HG02970 (cell line): ENCODE measurements around the gene ATG2A.

ENCODE experiments used
- ATAC-seq: cut with Tn5 transposase; IDR thresholded peaks from one replicate; pipeline ENCODE4 v1.9.1; 2021; ENCODE audit warnings: mild to moderate bottlenecking, moderate library complexity, moderate number of reproducible peaks; ENCODE audit not compliant: unreplicated experiment, low FRiP score

Gene ATG2A

GRCh38 chr11:64874308-64875240 lies 42.4 kb downstream of the ATG2A start:
- ATAC-seq, result no peak

DNA sequence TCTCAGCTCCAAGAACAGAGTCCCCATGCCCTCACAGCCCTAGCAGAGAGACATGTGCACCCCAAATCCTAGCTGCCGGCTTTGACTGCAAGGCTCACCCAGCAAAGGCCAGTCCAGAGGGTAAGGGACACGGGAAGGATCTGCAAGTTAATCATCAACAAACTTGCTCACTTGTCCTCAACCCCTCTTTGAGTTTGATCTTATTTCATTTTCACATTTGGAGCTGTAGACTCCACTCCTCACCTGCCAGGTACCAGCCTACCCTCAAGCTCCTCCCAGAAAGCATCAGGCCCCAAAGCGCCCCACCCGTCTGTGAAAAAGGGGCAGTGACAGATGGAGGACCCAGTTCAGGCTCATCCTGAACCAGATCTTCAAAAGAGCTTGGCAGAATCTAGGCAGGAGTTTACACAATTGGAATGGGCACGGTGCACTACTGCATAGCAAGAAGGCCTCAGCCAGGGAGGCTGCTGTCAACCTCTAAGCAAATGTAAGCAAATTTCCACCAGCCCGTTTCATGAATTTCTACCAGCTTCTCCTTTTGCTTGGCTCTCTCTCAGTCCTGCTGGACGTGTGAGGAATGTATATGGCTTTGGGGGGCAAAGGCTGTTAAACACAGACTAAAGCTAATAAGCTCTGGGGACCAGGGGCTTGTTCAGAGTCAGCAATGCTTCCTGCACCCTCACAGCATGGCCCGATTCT lies 44.1 kb downstream of the ATG2A start:
- ATAC-seq, result no peak

GRCh38 chr11:64871492-64871891 lies 45.5 kb downstream of the ATG2A start:
- no peak for ATAC-seq

- no peak for ATAC-seq
These were observed 46.0 kb downstream of the ATG2A start for GRCh38 chr11:64870893-64871466.

GRCh38 chr11:64870176-64870892 lies 46.7 kb downstream of the ATG2A start:
- ATAC-seq, result no peak

GRCh38 chr11:64869571-64870175 lies 47.3 kb downstream of the ATG2A start:
- ATAC-seq, result no peak

GRCh38 chr11:64868904-64869570 lies 48.0 kb downstream of the ATG2A start:
- ATAC-seq, result no peak

DNA sequence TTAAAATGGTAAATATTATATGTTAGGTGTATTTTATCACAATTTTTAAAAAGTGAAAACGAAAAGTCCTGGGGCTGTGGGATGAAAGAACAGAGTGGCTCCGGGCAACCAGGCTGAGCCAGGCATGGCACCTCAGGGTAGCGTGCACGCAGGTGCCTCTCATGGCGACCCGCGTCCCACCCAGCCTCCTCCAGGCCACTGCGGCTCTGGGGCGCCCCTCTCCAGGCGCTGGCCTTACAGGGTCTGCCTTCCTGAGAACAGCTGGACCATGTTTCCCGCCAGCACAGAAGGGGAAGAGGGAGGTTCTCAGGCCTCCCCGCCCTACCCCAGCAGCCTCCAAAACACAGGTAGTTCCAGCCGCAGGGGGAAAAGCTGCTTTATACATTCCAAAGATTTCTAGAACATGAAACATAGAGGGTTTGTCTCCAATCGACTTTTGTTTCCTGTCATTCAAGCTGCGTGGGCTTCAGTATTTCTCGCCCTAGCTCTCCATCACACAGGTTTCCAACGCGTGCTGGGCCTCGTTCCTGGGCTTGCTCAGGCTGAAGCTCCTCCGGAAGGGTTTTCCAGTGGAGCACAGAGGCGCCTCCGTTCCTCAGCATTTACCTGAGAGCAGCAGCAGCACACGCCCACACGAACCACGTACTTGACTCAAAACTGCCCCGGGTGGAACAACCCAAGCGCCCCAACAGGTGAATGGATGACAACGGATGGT lies 49.1 kb downstream of the ATG2A start:
- no peak for ATAC-seq

DNA sequence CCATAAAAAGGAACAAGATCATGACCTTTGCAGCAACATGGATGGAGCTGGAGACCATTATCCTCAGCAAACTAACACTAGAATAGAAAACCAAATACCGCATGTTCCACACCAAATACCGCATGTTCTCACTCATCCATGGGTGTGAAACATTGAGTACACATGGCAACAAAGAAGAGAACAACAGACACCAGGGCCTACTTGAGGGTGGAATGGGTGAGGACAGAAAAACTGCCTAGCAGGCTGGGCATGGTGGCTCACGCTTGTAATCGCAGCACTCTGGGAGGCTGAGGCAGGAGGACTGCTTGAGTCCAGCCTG lies 50.9 kb downstream of the ATG2A start:
- ATAC-seq, result no peak

DNA sequence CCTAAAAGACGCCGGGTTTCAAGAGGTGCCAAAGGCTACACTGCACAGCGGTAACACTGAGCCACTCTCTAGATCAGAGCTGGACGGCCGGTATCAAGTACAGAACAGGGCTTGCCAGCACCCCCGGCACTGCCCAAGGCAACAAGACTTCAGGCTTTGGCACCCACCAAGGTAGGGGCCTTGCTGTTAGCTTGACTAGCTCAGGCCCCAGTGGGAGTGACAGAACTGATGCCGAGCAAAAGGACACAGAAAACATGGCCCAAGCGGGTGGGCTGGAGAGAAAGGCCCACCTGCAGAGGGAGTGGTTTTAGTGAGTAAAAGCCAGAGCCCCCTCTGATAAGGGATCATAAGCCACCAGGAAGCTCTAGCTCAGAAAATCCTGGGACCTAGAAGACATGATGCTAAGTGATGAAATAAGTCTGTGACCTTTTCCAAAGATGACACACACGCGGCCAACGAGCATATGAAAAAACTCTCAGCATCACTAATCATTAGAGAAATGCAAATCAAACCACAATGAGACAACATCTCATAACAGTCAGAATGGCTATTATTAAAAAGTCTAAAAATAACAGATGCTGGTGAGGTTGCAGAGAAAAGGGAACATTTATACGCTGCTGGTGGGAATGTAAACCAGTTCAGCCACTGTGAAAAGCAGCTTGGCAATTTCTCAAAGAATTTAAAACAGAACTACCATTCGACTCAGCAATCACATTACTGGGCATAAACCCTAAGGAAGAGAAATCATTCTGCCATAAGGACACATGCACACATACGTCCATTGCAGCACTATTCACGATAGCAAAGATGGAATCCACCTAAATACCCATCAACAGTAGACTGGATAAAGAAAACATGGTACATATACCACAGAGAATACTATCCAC lies 51.5 kb downstream of the ATG2A start:
- peak; percentile 34 for ATAC-seq

GRCh38 chr11:64864473-64865285 lies 52.3 kb downstream of the ATG2A start:
- ATAC-seq, result peak; percentile 18

DNA sequence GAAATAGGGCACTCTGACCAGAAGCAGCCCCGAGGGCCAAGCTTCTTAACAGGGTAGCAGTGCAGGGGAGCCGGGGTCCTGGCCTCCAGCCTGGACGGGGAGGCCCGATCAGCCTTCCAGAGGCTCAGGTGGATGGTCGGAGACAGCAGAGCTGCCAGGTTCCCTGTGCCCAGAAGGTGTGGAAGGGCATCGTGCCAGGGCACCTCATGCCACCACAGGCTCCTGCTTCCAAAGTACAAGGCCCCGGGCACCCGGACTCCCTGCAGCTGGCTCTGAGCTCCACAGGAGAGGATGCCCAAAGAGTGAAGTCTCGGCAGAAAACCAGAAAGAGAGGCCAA lies 52.9 kb downstream of the ATG2A start:
- ATAC-seq, result no peak

GRCh38 chr11:64863391-64864060 lies 53.5 kb downstream of the ATG2A start:
- no peak for ATAC-seq

DNA sequence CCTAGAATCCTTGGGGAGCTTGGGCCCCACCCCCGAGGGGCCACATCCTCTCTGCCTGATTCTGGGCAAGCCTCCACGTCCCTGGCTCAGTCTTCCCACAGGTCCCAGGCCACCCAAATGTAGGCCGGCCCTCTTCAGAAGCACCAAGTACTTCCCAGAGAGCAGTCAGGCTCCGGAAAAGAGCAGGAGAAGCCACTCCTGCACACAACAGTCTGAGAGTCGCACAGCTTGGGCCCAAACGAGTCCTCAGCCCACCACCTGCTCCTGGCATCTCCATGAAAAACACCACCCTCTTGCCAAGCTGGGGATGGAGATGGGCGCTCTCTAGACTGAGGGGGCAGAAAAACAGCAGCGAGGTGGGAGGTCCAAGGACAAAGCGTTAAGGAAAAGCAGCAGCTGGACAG lies 54.0 kb downstream of the ATG2A start:
- ATAC-seq, result no peak

DNA sequence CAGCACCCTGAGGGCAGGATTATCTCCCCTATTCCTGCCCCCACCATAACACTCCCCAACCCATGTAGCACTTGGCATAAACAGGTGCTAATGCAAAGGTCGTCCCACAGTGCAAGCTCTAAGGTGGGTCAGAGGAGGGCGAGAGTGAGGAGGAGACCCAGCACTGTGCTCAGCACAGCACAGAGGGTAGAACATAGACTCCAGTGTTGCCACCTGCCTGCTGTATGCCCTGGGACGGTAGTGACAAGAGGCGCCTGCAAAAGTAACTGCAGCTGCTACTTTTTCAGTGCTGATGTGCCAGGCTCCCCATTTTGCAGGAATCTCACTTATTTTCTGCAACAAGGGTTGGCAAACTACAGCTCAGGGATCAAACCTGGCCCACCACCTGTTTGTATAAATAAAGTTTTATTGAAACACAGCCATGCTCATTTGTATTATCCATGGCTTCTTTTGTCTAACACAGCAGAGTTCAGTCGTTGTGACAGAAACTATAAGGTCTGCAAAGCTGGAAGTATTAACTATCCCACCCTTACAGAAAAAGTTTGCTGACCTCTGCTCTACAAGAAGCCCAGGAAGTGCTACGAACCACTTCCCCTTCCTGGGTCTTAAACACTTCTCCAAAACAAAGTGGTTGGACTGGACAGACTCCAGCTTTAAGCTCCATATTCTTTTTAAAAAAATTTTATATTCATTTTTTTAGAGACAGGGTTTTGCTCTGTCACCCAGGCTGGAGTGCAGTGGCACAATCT lies 55.6 kb downstream of the ATG2A start:
- ATAC-seq, result no peak
